Tibial nerve (tissue), 4 donors: ENCODE measurements around the gene SCUBE2. TPM values are rescaled to one million over a fixed set of nuclear protein-coding genes. Genes with fewer than 3 reads are reported as not detected.
"Not testable (repeated sequence)": the region's sequence is repeated elsewhere in the genome, so short reads cannot be mapped to it uniquely, and the experiment has no call there.

Experiments
- DNase-seq, 2 donors: peaks; one replicate each; pipeline ENCODE4 v3.0.0-alpha.2; 2019; ENCODE audit warnings: low spot score in 2 of 2
- H3K27ac ChIP-seq, 4 donors: fragments of 200-600 bp; sonication (generic) in 3 of 4; one replicate each; pipeline ENCODE4 v1.5.1; 2017 to 2019; ENCODE audit warnings: mild to moderate bottlenecking in 1 of 4
- H3K27me3 ChIP-seq, 2 donors: fragments of 200-600 bp; sonication (generic) in 1 of 2; one replicate each; pipeline versions ENCODE4 v1.5.1 to v1.6.0; 2017 to 2019
- H3K36me3 ChIP-seq, 3 donors: fragments of 200-600 bp; sonication (generic); one replicate each; pipeline ENCODE4 v1.5.1; 2018 to 2019
- H3K4me1 ChIP-seq, 4 donors: fragments of 200-600 bp; sonication (generic) in 3 of 4; one replicate each; pipeline ENCODE4 v1.5.1; 2017 to 2019
- H3K4me3 ChIP-seq, 4 donors: fragments of 200-600 bp; sonication (generic) in 3 of 4; one replicate each; pipeline ENCODE4 v1.5.1; 2017 to 2019; ENCODE audit warnings: mild to moderate bottlenecking in 1 of 4, moderate library complexity in 1 of 4
- H3K9me3 ChIP-seq, 4 donors: fragments of 200-600 bp; sonication (generic) in 3 of 4; one replicate each; pipeline ENCODE4 v1.5.1; 2017 to 2019
- CTCF ChIP-seq, 5 experiments: fragments of 200-600 bp in 3 of 5; fragments of 450-650 bp in 2 of 5; sonication (generic) in 3 of 5; IDR thresholded peaks; one replicate each; pipeline ENCODE4 v1.5.1; 2016 to 2019; ENCODE audit warnings: antibody characterized with exemption in 5 of 5, mild to moderate bottlenecking in 3 of 5, moderate library complexity in 2 of 5
- EP300 ChIP-seq, 2 donors: sonication (generic); formaldehyde crosslinking; IDR thresholded peaks; one replicate each; pipeline ENCODE4 v1.6.1; 2017; ENCODE audit warnings: antibody characterized with exemption in 2 of 2, mild to moderate bottlenecking in 1 of 2
- POLR2A ChIP-seq, 2 donors: fragments of 450-650 bp; IDR thresholded peaks; one replicate each; pipeline ENCODE4 v1.6.1; 2017; ENCODE audit warnings: antibody characterized with exemption in 2 of 2, mild to moderate bottlenecking in 2 of 2, moderate library complexity in 2 of 2
- WGBS, 2 donors: methylation state at CpG; one replicate each; pipeline ENCODE4 v1.1.5; 2018; 5-methylcytosine and 5-hydroxymethylcytosine counted together
- total RNA-seq, 4 donors: library from RNA; depleted of rRNA; stranded (reverse); fragments of >200 nt; gene quantifications; one replicate each; pipeline ENCODE4 v1.1.0, GENCODE V29; 2016

The SCUBE2 gene
- total RNA-seq, 4 donors from 2014 or later = 3.1 to 12.6 (median 4.7) TPM

DNA sequence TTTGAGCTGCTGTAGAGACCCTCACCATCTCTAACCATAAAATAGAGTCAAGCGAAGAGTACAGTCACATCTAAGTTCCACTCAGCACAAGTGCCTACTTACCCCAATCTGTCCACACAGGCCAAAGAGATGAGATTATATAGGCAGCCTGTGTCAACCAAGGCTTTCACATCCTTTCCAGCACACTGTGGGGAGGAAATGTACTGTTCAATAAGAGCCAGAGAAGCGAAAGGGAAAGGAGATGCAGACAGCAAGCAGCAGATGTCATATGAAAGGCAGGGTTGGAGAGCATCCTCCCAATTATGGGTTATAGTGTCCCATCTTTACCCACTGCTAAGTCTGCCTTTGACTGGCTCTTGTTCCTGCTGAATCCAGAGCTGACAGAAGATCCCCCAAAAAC is 104.0 kb downstream of the SCUBE2 start:
- Histone ChIP-seq H3K4me3 (no peak overlapping the region), H3K4me1 (no peaks in the 10 kb centered on the region), H3K27ac (no peak overlapping the region), H3K27me3 (no peaks in the 10 kb centered on the region), H3K36me3 (no peaks in the 10 kb centered on the region), H3K9me3 (no peaks in the 10 kb centered on the region)
- TF ChIP-seq POLR2A (IDR thresholded peaks at IDR 0.05) (no peak), EP300 (IDR thresholded peaks at IDR 0.05) (no peak), CTCF (IDR thresholded peaks at IDR 0.05) (no peak)
- WGBS, 2 donors = 82 to 84% methylated on average over 2 of the region's 2 CpGs
- no peak for DNase-seq

DNA sequence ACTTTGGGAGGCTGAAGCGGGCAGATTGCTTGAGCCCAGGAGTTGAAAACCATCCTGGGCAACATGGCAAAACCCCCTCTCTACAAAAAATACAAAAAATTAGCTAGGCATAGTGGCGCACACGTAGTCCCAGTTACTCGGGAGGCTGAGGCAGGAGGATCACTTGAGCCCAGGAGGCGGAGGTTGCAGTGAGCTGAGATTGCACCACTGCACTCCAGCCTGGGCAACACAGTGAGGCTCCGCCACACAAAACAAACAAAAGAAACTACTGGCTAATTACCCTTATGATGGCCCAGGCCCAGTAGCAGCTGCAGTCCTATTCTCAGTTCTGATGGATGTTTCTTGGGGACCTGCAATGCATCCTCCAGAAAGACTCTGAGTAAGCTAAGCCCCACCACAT is 104.6 kb downstream of the SCUBE2 start:
- not testable (repeated sequence) for H3K4me3 ChIP-seq, H3K27ac ChIP-seq, H3K9me3 ChIP-seq, H3K27me3 ChIP-seq, H3K4me1 ChIP-seq, H3K36me3 ChIP-seq, DNase-seq
- WGBS, 2 donors = 90 to 93% methylated on average over 6 of the region's 6 CpGs

DNA sequence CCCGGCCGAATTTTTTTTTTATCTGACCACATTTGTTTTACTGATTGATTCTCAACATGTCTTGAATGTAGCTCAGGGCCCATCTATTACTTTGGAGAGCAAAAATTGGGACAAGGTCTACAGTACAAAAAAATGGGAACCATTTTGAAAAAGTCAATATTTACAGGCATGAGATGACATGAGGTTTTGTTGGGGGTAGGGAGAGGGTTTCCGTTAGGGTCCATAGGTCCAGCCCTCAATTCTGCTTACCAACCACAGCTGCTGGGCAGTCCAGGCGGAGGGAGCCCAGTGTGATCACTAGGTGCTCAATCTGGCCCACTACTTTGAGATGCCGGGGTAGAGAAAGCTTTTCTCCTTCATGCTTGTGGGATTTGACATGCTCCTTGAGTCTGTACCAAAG is 105.9 kb downstream of the SCUBE2 start:
- Histone ChIP-seq H3K27me3 (no peaks in the 10 kb centered on the region), H3K36me3 (no peaks in the 10 kb centered on the region), H3K27ac (no peak overlapping the region), H3K4me3 (no peak overlapping the region), H3K4me1 (no peaks in the 10 kb centered on the region), H3K9me3 (no peaks in the 10 kb centered on the region)
- no peak for TF ChIP-seq CTCF (IDR thresholded peaks at IDR 0.05)
- no peak for TF ChIP-seq EP300 (IDR thresholded peaks at IDR 0.05)
- no peak for TF ChIP-seq POLR2A (IDR thresholded peaks at IDR 0.05)
- WGBS, 2 donors = 91 to 94% methylated on average over 5 of the region's 5 CpGs
- no peak for DNase-seq

DNA sequence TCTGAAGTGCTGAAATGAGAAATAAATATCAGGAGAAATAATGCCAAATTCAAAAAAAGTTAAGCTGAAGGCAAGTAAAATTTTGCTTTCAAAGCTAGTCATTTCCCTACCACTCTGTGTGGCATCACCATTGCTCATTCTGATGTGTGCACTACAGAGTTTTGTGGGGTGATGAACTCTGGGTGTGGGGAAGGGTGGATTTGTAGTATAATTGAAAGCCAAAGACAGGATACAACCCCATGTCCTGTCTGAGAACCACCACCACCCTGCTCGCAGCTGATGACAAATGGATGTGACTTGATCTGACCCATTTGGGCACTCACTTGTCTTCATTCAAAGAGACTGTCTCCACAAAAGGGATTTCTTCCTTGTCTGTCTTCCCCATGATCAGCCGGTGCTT is 107.8 kb downstream of the SCUBE2 start:
- no peak overlapping the region for H3K4me3 ChIP-seq
- H3K27ac ChIP-seq = no peak overlapping the region
- H3K36me3 ChIP-seq = no peaks in the 10 kb centered on the region
- H3K4me1 ChIP-seq = no peaks in the 10 kb centered on the region
- TF ChIP-seq POLR2A (IDR thresholded peaks at IDR 0.05) = no peak
- no peak for TF ChIP-seq EP300 (IDR thresholded peaks at IDR 0.05)
- no peak for TF ChIP-seq CTCF (IDR thresholded peaks at IDR 0.05)
- H3K9me3 ChIP-seq = no peaks in the 10 kb centered on the region
- no peaks in the 10 kb centered on the region for H3K27me3 ChIP-seq
- 88% methylated on average over 2 of the region's 2 CpGs for WGBS, 2 donors
- no peak for DNase-seq

DNA sequence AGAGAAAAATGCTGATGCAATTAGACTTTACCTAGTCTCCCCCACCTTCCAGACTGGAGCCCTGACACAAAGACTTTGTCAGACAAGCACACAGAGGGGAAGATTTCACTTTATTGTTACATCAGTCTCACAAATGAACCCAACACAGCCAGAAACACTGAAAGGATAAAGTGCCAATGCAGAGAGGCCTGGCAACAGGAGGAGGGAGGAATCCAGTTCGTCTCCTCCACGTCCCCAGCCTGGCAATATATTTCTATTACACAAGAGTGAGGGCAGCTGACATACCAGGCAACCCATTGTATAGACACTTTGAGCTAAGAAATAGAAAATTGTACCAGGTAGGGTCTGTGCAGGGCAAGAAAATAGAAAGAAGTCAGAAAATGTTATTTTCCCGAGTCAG is 110.9 kb downstream of the SCUBE2 start:
- no peaks in the 10 kb centered on the region for H3K9me3 ChIP-seq
- no peaks in the 10 kb centered on the region for H3K36me3 ChIP-seq
- no peaks in the 10 kb centered on the region for H3K4me1 ChIP-seq
- 67 to 82% methylated on average over 3 of the region's 3 CpGs for WGBS, 2 donors
- DNase-seq = no peak
- no peak overlapping the region for H3K27ac ChIP-seq
- no peak overlapping the region for H3K4me3 ChIP-seq
- TF ChIP-seq POLR2A (IDR thresholded peaks at IDR 0.05) (no peak), CTCF (IDR thresholded peaks at IDR 0.05) (no peak), EP300 (IDR thresholded peaks at IDR 0.05) (no peak)
- H3K27me3 ChIP-seq = no peaks in the 10 kb centered on the region

DNA sequence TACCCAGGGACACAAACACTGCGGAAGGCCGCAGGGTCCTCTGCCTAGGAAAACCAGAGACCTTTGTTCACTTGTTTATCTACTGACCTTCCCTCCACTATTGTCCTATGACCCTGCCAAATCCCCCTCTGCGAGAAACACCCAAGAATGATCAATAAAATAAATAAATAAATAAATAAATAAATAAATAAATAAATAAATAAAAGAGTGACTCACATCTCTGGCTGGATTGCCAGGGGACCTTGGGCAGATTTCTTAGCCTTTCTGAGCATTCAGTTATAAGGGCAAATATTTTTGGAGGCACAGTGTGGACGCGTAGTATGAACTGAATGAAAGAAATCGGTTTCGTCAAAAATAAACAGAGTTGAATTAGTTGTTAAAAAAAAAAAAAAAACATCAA is 112.0 kb downstream of the SCUBE2 start:
- not testable (repeated sequence) for H3K27ac ChIP-seq, H3K4me3 ChIP-seq, H3K9me3 ChIP-seq, H3K36me3 ChIP-seq, H3K27me3 ChIP-seq, H3K4me1 ChIP-seq, DNase-seq
- 53 to 73% methylated on average over 5 of the region's 7 CpGs for WGBS, 2 donors
